ENCODE results near the gene INTS6. TPM values are rescaled to one million over a fixed set of nuclear protein-coding genes. Genes with fewer than 3 reads are reported as not detected.

The INTS6 gene
- total and polyA plus RNA-seq, 4 donors: 9.5 to 57.7 (median 21.1) TPM

DNA sequence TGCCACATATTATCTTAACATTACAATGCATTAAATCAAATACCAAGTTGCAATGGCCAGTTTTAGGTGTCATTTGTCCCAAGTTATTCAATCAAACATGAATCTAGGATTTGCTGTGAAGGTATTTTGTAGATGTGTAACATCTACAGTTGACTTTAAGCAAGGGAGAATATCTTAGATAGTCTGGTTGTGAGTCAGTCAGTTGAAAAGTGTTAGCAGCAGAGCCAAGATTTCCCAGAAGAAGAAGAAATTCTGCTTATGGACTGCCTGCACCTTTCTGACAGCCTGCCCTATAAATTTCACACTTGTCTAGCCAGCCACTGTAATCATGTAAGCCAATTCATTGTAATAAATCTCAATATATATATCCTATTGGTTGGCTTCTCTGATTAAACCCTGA lies 41.3 kb upstream of the INTS6 start:
- no peak overlapping the region for H3K27ac ChIP-seq (ENCODE audit: low read depth in 1 of 2, low read length in 1 of 2)

DNA sequence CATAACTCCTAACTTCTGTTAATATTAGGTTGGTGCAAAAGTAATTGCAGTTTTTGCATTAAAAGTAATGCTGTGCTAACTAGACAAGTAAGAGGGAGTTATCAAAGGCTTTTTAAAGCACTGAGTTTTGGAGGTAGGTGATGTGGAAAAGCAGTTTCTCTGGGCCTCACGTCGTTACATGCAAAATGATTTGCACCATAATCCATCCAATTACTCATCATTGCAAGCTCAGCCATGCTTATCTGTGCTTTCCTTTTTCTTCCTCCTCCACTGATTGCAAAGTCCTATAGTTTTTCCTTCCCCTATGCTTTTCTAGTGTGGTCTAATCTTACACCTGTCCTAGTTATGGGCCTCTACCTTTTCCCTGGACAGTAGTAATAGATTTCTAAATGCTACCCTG lies 35.4 kb upstream of the INTS6 start:
- no peak overlapping the region for H3K9ac ChIP-seq (ENCODE audit: insufficient read depth in 1 of 2, low read length in 2 of 2)
- H3K36me3 ChIP-seq (ENCODE audit: control insufficient read depth in 4 of 4, insufficient read depth in 4 of 4, low read length in 4 of 4): no peaks in the 10 kb centered on the region
- H3K4me1 ChIP-seq (ENCODE audit: control insufficient read depth in 5 of 5, insufficient read depth in 5 of 5, low read length in 5 of 5): no peaks in the 10 kb centered on the region
- H3K27me3 ChIP-seq (ENCODE audit: control insufficient read depth in 3 of 3, insufficient read depth in 3 of 3, low read length in 2 of 3): no peaks in the 10 kb centered on the region
- H3K4me3 ChIP-seq: no peak overlapping the region
- no peaks in the 10 kb centered on the region for H3K9me3 ChIP-seq (ENCODE audit: control insufficient read depth in 4 of 4, insufficient read depth in 3 of 4, low read length in 3 of 4)
- TF ChIP-seq, protein P1, sequence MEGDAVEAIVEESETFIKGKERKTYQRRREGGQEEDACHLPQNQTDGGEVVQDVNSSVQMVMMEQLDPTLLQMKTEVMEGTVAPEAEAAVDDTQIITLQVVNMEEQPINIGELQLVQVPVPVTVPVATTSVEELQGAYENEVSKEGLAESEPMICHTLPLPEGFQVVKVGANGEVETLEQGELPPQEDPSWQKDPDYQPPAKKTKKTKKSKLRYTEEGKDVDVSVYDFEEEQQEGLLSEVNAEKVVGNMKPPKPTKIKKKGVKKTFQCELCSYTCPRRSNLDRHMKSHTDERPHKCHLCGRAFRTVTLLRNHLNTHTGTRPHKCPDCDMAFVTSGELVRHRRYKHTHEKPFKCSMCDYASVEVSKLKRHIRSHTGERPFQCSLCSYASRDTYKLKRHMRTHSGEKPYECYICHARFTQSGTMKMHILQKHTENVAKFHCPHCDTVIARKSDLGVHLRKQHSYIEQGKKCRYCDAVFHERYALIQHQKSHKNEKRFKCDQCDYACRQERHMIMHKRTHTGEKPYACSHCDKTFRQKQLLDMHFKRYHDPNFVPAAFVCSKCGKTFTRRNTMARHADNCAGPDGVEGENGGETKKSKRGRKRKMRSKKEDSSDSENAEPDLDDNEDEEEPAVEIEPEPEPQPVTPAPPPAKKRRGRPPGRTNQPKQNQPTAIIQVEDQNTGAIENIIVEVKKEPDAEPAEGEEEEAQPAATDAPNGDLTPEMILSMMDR (IDR thresholded peaks at IDR 0.05; ENCODE audit: control extremely low read depth, extremely low read depth): no peak
- ATAC-seq (ENCODE audit: insufficient read depth, low FRiP score) (no peak), DNase-seq (no peak)
- no peak overlapping the region for H3K27ac ChIP-seq (ENCODE audit: low read depth in 1 of 2, low read length in 1 of 2)
- WGBS, 2 donors: 91 to 94% methylated on average over 2 of the region's 2 CpGs

More for the DNA sequence above, 41.3 kb upstream of the INTS6 start:
- no peaks in the 10 kb centered on the region for H3K36me3 ChIP-seq (ENCODE audit: control insufficient read depth in 4 of 4, insufficient read depth in 4 of 4, low read length in 4 of 4)
- no peak for DNase-seq
- no peak overlapping the region for H3K9ac ChIP-seq (ENCODE audit: insufficient read depth in 1 of 2, low read length in 2 of 2)
- TF ChIP-seq, protein P1 (IDR thresholded peaks at IDR 0.05; ENCODE audit: control extremely low read depth, extremely low read depth): no peak
- H3K4me3 ChIP-seq: no peak overlapping the region
- no peaks in the 10 kb centered on the region for H3K9me3 ChIP-seq (ENCODE audit: control insufficient read depth in 4 of 4, insufficient read depth in 3 of 4, low read length in 3 of 4)
- no peak for ATAC-seq (ENCODE audit: insufficient read depth, low FRiP score)
- H3K4me1 ChIP-seq (ENCODE audit: control insufficient read depth in 5 of 5, insufficient read depth in 5 of 5, low read length in 5 of 5): no peaks in the 10 kb centered on the region
- H3K27me3 ChIP-seq (ENCODE audit: control insufficient read depth in 3 of 3, insufficient read depth in 3 of 3, low read length in 2 of 3): no peaks in the 10 kb centered on the region

DNA sequence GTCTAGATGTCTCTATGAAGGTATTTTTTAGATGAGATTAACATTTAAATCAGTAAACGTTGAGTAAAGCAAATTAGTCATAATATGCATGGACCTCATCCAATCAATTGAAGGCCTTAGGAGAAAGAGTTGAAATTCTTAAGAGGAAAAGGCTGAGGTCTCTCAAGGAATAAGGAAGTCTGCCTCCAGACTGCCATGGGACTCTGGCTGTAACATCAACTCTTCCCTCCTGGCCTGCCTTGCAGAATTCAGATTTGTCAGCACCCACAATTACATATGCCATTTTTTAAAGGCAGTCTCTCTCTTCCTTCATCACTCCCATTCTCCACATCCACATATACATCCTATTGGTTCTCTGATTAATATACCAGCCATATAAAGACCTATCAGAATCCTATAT lies 28.8 kb upstream of the INTS6 start:
- DNase-seq (no peak), ATAC-seq (ENCODE audit: insufficient read depth, low FRiP score) (no peak)
- Histone ChIP-seq H3K9ac (ENCODE audit: insufficient read depth in 1 of 2, low read length in 2 of 2) (no peak overlapping the region), H3K27ac (ENCODE audit: low read depth in 1 of 2, low read length in 1 of 2) (no peak overlapping the region), H3K4me1 (ENCODE audit: control insufficient read depth in 5 of 5, insufficient read depth in 5 of 5, low read length in 5 of 5) (no peaks in the 10 kb centered on the region), H3K36me3 (ENCODE audit: control insufficient read depth in 4 of 4, insufficient read depth in 4 of 4, low read length in 4 of 4) (no peaks in the 10 kb centered on the region), H3K4me3 (no peak overlapping the region), H3K9me3 (ENCODE audit: control insufficient read depth in 4 of 4, insufficient read depth in 3 of 4, low read length in 3 of 4) (no peaks in the 10 kb centered on the region), H3K27me3 (ENCODE audit: control insufficient read depth in 3 of 3, insufficient read depth in 3 of 3, low read length in 2 of 3) (no peaks in the 10 kb centered on the region)
- TF ChIP-seq, protein P1 (IDR thresholded peaks at IDR 0.05; ENCODE audit: control extremely low read depth, extremely low read depth): no peak
- WGBS, 2 donors: 81 to 97% methylated on average over 1 of the region's 1 CpG

DNA sequence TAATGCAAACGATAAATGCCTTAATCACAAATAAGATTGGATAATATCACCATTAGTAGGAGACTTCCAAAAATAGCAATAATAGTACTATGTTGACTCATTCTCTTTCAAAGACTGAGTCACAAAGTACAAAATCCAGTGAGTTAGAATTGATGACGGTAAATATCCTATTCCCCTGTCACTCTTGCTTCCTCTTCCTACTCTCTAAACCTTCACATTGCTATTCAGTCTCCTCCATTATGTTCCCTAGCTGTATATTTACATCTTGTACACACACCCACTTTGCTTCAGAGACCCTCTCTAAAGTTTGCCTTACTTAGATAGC lies 26.3 kb upstream of the INTS6 start:
- ATAC-seq (ENCODE audit: insufficient read depth, low FRiP score): no peak
- 59 to 75% methylated on average over 2 of the region's 2 CpGs for WGBS, 2 donors
- Histone ChIP-seq H3K27me3 (ENCODE audit: control insufficient read depth in 3 of 3, insufficient read depth in 3 of 3, low read length in 2 of 3) (no peaks in the 10 kb centered on the region), H3K9ac (ENCODE audit: insufficient read depth in 1 of 2, low read length in 2 of 2) (no peak overlapping the region), H3K4me3 (no peak overlapping the region), H3K9me3 (ENCODE audit: control insufficient read depth in 4 of 4, insufficient read depth in 3 of 4, low read length in 3 of 4) (no peaks in the 10 kb centered on the region), H3K36me3 (ENCODE audit: control insufficient read depth in 4 of 4, insufficient read depth in 4 of 4, low read length in 4 of 4) (no peaks in the 10 kb centered on the region), H3K4me1 (ENCODE audit: control insufficient read depth in 5 of 5, insufficient read depth in 5 of 5, low read length in 5 of 5) (no peaks in the 10 kb centered on the region), H3K27ac (ENCODE audit: low read depth in 1 of 2, low read length in 1 of 2) (no peak overlapping the region)
- DNase-seq: no peak
- TF ChIP-seq, protein P1 (IDR thresholded peaks at IDR 0.05; ENCODE audit: control extremely low read depth, extremely low read depth): no peak

All from lung (tissue), 12 donors.